Thoracic aorta (tissue), 2 donors: ENCODE results near the gene SH3GLB1. TPM values are rescaled to one million over a fixed set of nuclear protein-coding genes. Genes with fewer than 3 reads are reported as not detected.
A peak's percentile ranks its signal among the peaks of the same experiment; 100 is the strongest.

Source experiments
- ATAC-seq: fragments of 150-250 bp; one replicate; pipeline ENCODE4 v1.8.0; 2017; ENCODE audit warnings: low read depth; ENCODE audit not compliant: insufficient number of reproducible peaks, low FRiP score
- DNase-seq: peaks from one replicate; pipeline ENCODE4 v3.0.0-alpha.2; 2020; ENCODE audit warnings: low spot score
- H3K27ac ChIP-seq, 2 donors: fragments of 200-600 bp; sonication (generic); 1 replicate in 1 of 2; 2 replicates in 1 of 2; pipeline ENCODE4 v1.5.1; 2016; ENCODE audit warnings: mild to moderate bottlenecking in 2 of 2, moderate library complexity in 2 of 2
- H3K27me3 ChIP-seq: fragments of 200-600 bp; sonication (generic); replicated peaks from 2 replicates; pipeline ENCODE4 v1.6.0; 2016; ENCODE audit warnings: mild to moderate bottlenecking; ENCODE audit not compliant: insufficient read depth
- H3K36me3 ChIP-seq: fragments of 200-600 bp; sonication (generic); one replicate; pipeline ENCODE4 v1.5.1; 2016
- H3K4me1 ChIP-seq, 2 donors: fragments of 200-600 bp; sonication (generic); 1 replicate in 1 of 2; 2 replicates in 1 of 2; pipeline versions ENCODE4 v1.5.1 to v1.6.0; 2016; ENCODE audit warnings: low read depth in 2 of 2, mild to moderate bottlenecking in 1 of 2; ENCODE audit not compliant: control insufficient read depth in 1 of 2
- H3K4me3 ChIP-seq: fragments of 200-600 bp; sonication (generic); 2 replicates; pipeline ENCODE4 v1.5.1; 2016; ENCODE audit warnings: mild to moderate bottlenecking
- H3K9me3 ChIP-seq: fragments of 200-600 bp; sonication (generic); 2 replicates; pipeline ENCODE4 v1.5.1; 2016
- total RNA-seq, 2 donors: library from RNA; depleted of rRNA; stranded (reverse); fragments of >200 nt; gene quantifications; one replicate each; pipeline versions ENCODE4 v1.1.0 to v1.2.3, GENCODE V29; 2016
- TF ChIP-seq, protein P1 (sequence below): fragments of 200-600 bp; sonication (generic); IDR thresholded peaks from one replicate; pipeline ENCODE4 v1.5.1; 2019; ENCODE audit warnings: antibody characterized with exemption

SH3GLB1 gene
- total RNA-seq, 2 donors from 2014 or later, result 49.1 to 69.6 TPM

- H3K27me3 ChIP-seq, result no peaks in the 10 kb centered on the region
- peaks cover 60 to 72% of the 10 kb centered on the region in 2 donors for H3K4me1 ChIP-seq
- no peak overlapping the region for H3K4me3 ChIP-seq
- H3K27ac ChIP-seq, result no peak overlapping the region
- no peaks in the 10 kb centered on the region for H3K9me3 ChIP-seq
- TF ChIP-seq, protein P1, sequence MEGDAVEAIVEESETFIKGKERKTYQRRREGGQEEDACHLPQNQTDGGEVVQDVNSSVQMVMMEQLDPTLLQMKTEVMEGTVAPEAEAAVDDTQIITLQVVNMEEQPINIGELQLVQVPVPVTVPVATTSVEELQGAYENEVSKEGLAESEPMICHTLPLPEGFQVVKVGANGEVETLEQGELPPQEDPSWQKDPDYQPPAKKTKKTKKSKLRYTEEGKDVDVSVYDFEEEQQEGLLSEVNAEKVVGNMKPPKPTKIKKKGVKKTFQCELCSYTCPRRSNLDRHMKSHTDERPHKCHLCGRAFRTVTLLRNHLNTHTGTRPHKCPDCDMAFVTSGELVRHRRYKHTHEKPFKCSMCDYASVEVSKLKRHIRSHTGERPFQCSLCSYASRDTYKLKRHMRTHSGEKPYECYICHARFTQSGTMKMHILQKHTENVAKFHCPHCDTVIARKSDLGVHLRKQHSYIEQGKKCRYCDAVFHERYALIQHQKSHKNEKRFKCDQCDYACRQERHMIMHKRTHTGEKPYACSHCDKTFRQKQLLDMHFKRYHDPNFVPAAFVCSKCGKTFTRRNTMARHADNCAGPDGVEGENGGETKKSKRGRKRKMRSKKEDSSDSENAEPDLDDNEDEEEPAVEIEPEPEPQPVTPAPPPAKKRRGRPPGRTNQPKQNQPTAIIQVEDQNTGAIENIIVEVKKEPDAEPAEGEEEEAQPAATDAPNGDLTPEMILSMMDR, result no peak
- ATAC-seq (no peak), DNase-seq (no peak)
- peaks cover 9% of the 10 kb centered on the region for H3K36me3 ChIP-seq
Observed at GRCh38 chr1:86712088-86712860, 7.9 kb downstream of the SH3GLB1 start.

- TF ChIP-seq, protein P1, result no peak
- ATAC-seq (no peak), DNase-seq (no peak)
- peaks cover 9% of the 10 kb centered on the region for H3K36me3 ChIP-seq
- no peak overlapping the region for H3K4me3 ChIP-seq
- no peaks in the 10 kb centered on the region for H3K9me3 ChIP-seq
- peaks cover 54 to 65% of the 10 kb centered on the region in 2 donors for H3K4me1 ChIP-seq
- H3K27ac ChIP-seq, result peak overlapping the region in 1 of 2 donors; percentile 47
- H3K27me3 ChIP-seq, result no peaks in the 10 kb centered on the region
Observed at GRCh38 chr1:86713477-86713876, 9.1 kb downstream of the SH3GLB1 start.

- peaks cover 9% of the 10 kb centered on the region for H3K36me3 ChIP-seq
- H3K4me3 ChIP-seq, result peak overlapping the region; percentile 3
- TF ChIP-seq, protein P1, result no peak
- H3K27me3 ChIP-seq, result no peaks in the 10 kb centered on the region
- no peak for DNase-seq
- ATAC-seq, result no peak
- H3K4me1 ChIP-seq, result peaks cover 55 to 63% of the 10 kb centered on the region in 2 donors
- peak overlapping the region in 1 of 2 donors; percentile 47 for H3K27ac ChIP-seq
- H3K9me3 ChIP-seq, result no peaks in the 10 kb centered on the region
Observed at GRCh38 chr1:86714159-86714558, 9.8 kb downstream of the SH3GLB1 start.

DNA sequence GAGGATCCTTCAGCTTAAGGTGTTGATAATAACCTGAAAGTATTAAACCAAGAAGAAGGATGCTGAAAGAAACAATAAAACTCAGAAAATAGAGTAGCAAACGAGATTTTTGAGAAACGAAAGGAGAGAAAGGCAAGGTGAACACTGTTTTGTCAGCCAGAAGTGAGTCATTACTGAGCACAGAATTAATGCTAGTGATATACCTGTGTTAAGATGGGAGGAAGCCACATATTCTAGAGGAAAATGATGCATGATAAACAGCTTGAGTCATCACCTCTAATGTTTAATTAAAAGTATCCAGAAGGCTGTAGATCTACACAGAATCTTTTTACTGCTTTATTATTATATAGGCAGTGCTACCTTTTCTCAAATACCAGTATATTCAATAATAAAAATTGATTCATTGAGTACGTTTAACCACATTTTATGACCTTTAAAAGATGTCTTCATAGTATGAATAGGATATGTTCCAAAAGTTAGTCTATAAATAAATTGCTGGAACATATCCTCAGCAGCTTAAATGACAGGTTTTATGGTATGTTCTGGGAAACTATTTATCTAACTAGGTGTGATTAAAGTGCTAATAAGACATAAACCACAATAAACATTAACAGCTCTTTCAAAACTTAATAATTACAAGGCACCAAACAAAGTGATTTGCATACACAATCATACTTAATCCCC lies 10.3 kb downstream of the SH3GLB1 start:
- TF ChIP-seq, protein P1, result no peak
- no peak for ATAC-seq
- Histone ChIP-seq H3K27ac (peak overlapping the region in 1 of 2 donors; percentile 47), H3K27me3 (no peaks in the 10 kb centered on the region), H3K4me1 (peaks cover 49 to 59% of the 10 kb centered on the region in 2 donors), H3K9me3 (no peaks in the 10 kb centered on the region), H3K36me3 (peaks cover 9% of the 10 kb centered on the region), H3K4me3 (peak overlapping the region; percentile 3)
- no peak for DNase-seq

DNA sequence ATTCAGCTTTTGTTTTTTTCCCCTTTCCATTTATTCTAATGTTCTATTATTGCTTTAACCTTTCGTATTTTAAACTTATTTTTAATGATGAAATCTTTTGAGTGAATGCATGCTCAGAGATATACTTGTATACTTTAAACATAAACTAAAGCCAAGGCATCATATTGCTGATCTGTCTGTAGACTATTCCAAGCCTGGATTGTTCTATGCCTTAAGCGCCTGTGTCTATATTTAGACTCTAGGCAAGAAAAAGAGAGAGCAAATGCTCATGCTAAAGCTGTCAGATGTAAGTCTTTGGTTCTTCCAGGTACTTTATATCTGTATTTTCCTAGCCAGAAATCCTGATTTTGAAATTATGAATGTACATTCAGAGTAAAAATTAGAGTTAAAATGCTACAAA lies 14.4 kb downstream of the SH3GLB1 start:
- no peaks in the 10 kb centered on the region for H3K27me3 ChIP-seq
- H3K9me3 ChIP-seq, result no peaks in the 10 kb centered on the region
- H3K36me3 ChIP-seq, result peaks cover 12% of the 10 kb centered on the region
- TF ChIP-seq, protein P1, result no peak
- no peak for ATAC-seq
- H3K4me1 ChIP-seq, result peaks cover 33 to 37% of the 10 kb centered on the region in 2 donors
- no peak overlapping the region for H3K27ac ChIP-seq
- no peak for DNase-seq
- no peak overlapping the region for H3K4me3 ChIP-seq
